Adrenal gland (tissue), 12 donors: ENCODE data around the gene SCAF1. TPM values are rescaled to one million over a fixed set of nuclear protein-coding genes. Genes with fewer than 3 reads are reported as not detected.

Source experiments
- DNase-seq, 7 donors: peaks; one replicate each; pipeline ENCODE4 v3.0.0-alpha.2; 2019 to 2020
- H3K27ac ChIP-seq, 5 donors: fragments of 200-600 bp; sonication (generic) in 4 of 5; 1 replicate in 3 of 5; 2 replicates in 2 of 5; pipeline versions ENCODE4 v1.5.1 to v1.8.0; 2016 to 2020; ENCODE audit warnings: mild to moderate bottlenecking in 1 of 5
- H3K27me3 ChIP-seq: fragments of 200-600 bp; 2 replicates; pipeline ENCODE4 v1.8.0; 2021
- H3K36me3 ChIP-seq, 2 donors: fragments of 200-600 bp; replicated peaks in 1 of 2; 1 replicate in 1 of 2; 2 replicates in 1 of 2; pipeline versions ENCODE4 v1.5.1 to v1.8.0; 2018 to 2022
- H3K4me1 ChIP-seq, 2 donors: fragments of 200-600 bp; replicated peaks in 1 of 2; 1 replicate in 1 of 2; 2 replicates in 1 of 2; pipeline versions ENCODE4 v1.5.1 to v1.8.0; 2018 to 2021
- H3K4me3 ChIP-seq, 4 donors: fragments of 200-600 bp; sonication (generic) in 3 of 4; one replicate each; pipeline ENCODE4 v1.5.1; 2016 to 2018
- H3K9me3 ChIP-seq, 3 donors: fragments of 200-600 bp; sonication (generic) in 1 of 3; replicated peaks in 1 of 3; 1 replicate in 2 of 3; 2 replicates in 1 of 3; pipeline versions ENCODE4 v1.5.1 to v1.8.0; 2016 to 2021
- POLR2A ChIP-seq, 2 donors: fragments of 450-650 bp; IDR thresholded peaks; one replicate each; pipeline ENCODE4 v1.6.1; 2017; ENCODE audit warnings: antibody characterized with exemption in 2 of 2, mild to moderate bottlenecking in 2 of 2, moderate library complexity in 1 of 2
- WGBS, 4 donors: extraction: QIAGEN DNeasy Blood & Tissue Kit in 2 of 4; methylation state at CpG; one replicate each; pipeline versions ENCODE4 v1.1.5 to v1.1.7; 2013 to 2017; 5-methylcytosine and 5-hydroxymethylcytosine counted together
- intact Hi-C, 2 donors: fragments of 100-400 bp; cut with DNase I; formaldehyde crosslinking; loops; one replicate each; pipeline versions ENCODE4 v1.14.1 to v1.15.0; 2022 to 2023
- polyA plus RNA-seq, 3 donors: library from polyadenylated mRNA; stranded (reverse); fragments of 200-250 nt in 2 of 3; fragments of 350-450 nt in 1 of 3; fragmentation: Illumina TruSeq in 1 of 3; extraction: RNeasy Lipid Tissue Mini Kit (QIAGEN cat#74804) in 1 of 3; gene quantifications; one replicate each; pipeline ENCODE4 v1.2.3, GENCODE V29; 2013 to 2014
- total RNA-seq, 9 donors: library from RNA; depleted of rRNA in 4 of 9; stranded (reverse); fragments of >200 nt in 4 of 9; fragments of 120-200 nt in 1 of 9; fragmentation: NEBNext Ultra II Directional in 1 of 9; extraction: Animal tissue kit (Norgen Biotek cat#: 25700) in 1 of 9; gene quantifications; one replicate each; pipeline versions ENCODE4 v1.1.0 to v1.2.4, GENCODE V29; 2013 to 2023
- TF ChIP-seq, protein P1 (sequence below), 6 experiments: fragments of 450-650 bp in 4 of 6; fragments of 200-600 bp in 2 of 6; sonication (generic) in 1 of 6; IDR thresholded peaks; 1 replicate in 5 of 6; 2 replicates in 1 of 6; pipeline versions ENCODE4 v1.5.1 to v1.8.0; 2016 to 2021; ENCODE audit warnings: antibody characterized with exemption in 6 of 6, mild to moderate bottlenecking in 2 of 6, moderate library complexity in 1 of 6
- donor health status: healthy with polysubstance abuse.
- donor health status: Bipolar disorder and iron deficiency.
- donor health status: DM: yes; HTN: yes; CAD: no.
- donor health status: DM: no; HTN: no; CAD: no.
- donor health status: DM: no; HTN: no; CAD: no.
- donor health status: DM: yes; HTN: yes; CAD: no.

The SCAF1 gene
- total and polyA plus RNA-seq, 12 donors: 4.2 to 81.3 (median 39.0) TPM

DNA sequence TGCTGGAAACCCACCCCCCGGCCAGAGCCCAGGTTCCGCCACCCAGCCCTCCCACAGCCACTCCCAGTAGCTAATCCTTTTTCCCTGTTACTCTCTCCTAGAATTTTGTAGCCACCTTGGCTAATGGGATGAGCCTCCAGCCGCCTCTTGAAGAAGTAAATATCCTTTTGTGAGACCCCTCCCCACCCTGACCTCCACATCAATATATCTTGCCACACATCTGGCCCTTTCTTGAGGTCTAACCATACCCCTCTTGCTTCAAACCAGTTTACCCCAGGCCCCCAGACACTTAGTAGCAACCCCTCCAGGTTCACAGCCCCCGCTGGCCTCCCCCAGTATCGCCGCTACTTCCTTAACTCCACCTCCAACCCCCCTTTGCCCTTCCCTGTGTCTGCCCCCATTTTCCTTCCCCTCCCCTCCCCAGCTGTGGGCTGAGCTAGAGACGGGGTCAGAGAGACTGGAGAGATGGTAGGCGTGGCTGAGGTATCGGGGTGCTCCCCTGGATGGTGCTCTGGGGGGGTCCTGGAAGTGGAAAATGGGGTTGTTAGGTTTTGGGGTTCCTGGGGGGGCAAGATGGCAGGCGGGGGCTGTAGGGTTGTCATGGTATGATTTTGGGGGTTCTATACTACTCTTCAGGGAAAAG is 37.9 kb downstream of the SCAF1 start:
- H3K27ac ChIP-seq: peak overlapping the region in 4 of 5 donors; percentile 39 to 91 (median 68)
- intact Hi-C loops: loop anchor here in 1 of 2 donors (10.0 kb wide), 1 partner anchor 95 kb away; the partner anchor contains the start of genes NOSIP and PRRG2
- WGBS, 4 donors: 49 to 55% (median 52%) methylated on average over 10 of the region's 10 CpGs
- H3K9me3 ChIP-seq: no peaks in the 10 kb centered on the region
- DNase-seq: peak in 2 of 7 donors; percentile 27 to 38
- H3K4me1 ChIP-seq: peaks cover 32 to 50% of the 10 kb centered on the region in 2 donors
- H3K36me3 ChIP-seq: peaks cover 0 to 41% of the 10 kb centered on the region in 2 donors
- no peaks in the 10 kb centered on the region for H3K27me3 ChIP-seq
- no peak for TF ChIP-seq POLR2A (IDR thresholded peaks at IDR 0.05)
- TF ChIP-seq, protein P1, sequence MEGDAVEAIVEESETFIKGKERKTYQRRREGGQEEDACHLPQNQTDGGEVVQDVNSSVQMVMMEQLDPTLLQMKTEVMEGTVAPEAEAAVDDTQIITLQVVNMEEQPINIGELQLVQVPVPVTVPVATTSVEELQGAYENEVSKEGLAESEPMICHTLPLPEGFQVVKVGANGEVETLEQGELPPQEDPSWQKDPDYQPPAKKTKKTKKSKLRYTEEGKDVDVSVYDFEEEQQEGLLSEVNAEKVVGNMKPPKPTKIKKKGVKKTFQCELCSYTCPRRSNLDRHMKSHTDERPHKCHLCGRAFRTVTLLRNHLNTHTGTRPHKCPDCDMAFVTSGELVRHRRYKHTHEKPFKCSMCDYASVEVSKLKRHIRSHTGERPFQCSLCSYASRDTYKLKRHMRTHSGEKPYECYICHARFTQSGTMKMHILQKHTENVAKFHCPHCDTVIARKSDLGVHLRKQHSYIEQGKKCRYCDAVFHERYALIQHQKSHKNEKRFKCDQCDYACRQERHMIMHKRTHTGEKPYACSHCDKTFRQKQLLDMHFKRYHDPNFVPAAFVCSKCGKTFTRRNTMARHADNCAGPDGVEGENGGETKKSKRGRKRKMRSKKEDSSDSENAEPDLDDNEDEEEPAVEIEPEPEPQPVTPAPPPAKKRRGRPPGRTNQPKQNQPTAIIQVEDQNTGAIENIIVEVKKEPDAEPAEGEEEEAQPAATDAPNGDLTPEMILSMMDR (IDR thresholded peaks at IDR 0.05): no peak
- H3K4me3 ChIP-seq: no peak overlapping the region

DNA sequence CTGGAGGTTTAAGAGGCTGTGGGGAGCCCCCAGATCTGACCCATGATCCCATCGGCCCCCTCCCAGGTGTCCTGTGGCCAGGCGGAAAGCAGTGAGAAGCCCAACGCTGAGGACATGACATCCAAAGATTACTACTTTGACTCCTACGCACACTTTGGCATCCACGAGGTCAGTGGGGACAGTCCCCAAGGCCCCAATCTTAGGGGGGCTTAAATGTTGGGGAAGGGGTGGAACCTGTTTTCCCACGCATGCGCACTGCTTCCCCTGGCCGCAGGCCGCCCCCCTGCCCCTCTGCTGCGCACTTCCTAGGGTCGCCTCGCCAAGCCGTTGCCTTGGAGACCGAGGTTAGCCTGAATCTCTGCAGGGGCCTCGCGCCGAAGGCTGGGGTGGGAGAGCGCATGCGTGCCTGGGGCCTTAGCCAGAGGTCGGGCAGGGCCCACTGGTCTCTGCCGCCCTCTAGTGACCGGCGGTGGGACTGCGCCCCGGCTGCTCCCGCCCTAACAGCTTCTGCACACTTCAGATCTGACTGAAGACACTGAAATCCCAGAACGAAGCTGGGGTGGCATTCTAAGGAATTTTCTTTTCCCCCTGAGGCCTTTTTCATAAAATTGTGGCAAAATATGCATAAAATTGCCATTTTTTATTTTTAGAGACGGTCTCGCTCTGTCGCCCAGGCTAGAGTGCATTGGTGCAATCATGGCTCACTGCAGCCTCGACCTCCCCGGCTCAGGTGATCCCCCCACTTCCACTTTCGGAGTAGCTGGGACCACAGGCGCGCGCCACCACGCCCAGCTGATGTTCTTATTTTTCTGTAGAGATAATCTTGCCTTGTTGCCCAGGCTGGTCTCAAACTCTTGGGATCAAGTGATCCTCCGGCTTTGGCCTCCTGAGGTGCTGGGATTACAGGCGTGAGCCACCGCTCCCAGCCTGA is 38.7 kb downstream of the SCAF1 start:
- Histone ChIP-seq H3K9me3 (no peaks in the 10 kb centered on the region), H3K36me3 (peaks cover 0 to 49% of the 10 kb centered on the region in 2 donors), H3K27ac (peak overlapping the region in 4 of 5 donors; percentile 39 to 79 (median 68)), H3K4me1 (peaks cover 31 to 50% of the 10 kb centered on the region in 2 donors), H3K27me3 (no peaks in the 10 kb centered on the region), H3K4me3 (peak overlapping the region in 1 of 4 donors; percentile 30)
- intact Hi-C loops: no loop called here
- 23 to 47% (median 27%) methylated on average over 21 to 40 of the region's 40 CpGs for WGBS, 4 donors
- TF ChIP-seq, protein P1 (IDR thresholded peaks at IDR 0.05): peak; percentile 93 to 100 (median 98)
- no peak for TF ChIP-seq POLR2A (IDR thresholded peaks at IDR 0.05)
- peak; percentile 89 to 96 (median 91) for DNase-seq

DNA sequence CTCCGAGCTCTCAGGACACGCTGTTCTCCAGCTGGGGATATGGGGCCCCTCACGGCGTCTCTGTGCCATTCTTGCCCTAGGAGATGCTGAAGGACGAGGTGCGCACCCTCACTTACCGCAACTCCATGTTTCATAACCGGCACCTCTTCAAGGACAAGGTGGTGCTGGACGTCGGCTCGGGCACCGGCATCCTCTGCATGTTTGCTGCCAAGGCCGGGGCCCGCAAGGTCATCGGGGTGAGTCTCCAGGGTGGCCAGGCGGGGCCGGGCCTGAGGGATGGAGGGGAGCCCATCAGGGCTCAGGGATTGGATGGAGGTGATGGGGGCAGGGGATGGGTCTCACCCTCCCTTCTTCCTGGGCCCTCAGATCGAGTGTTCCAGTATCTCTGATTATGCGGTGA is 39.8 kb downstream of the SCAF1 start:
- 45 to 68% (median 51%) methylated on average over 12 to 19 of the region's 19 CpGs for WGBS, 4 donors
- Histone ChIP-seq H3K27me3 (no peaks in the 10 kb centered on the region), H3K9me3 (no peaks in the 10 kb centered on the region), H3K4me1 (peaks cover 28 to 46% of the 10 kb centered on the region in 2 donors), H3K4me3 (no peak overlapping the region), H3K36me3 (peaks cover 0 to 58% of the 10 kb centered on the region in 2 donors), H3K27ac (peak overlapping the region in 3 of 5 donors; percentile 42 to 50 (median 48))
- TF ChIP-seq, protein P1 (IDR thresholded peaks at IDR 0.05): no peak
- TF ChIP-seq POLR2A (IDR thresholded peaks at IDR 0.05): no peak
- peak in 6 of 7 donors; percentile 43 to 60 (median 56) for DNase-seq
- intact Hi-C loops: no loop called here

DNA sequence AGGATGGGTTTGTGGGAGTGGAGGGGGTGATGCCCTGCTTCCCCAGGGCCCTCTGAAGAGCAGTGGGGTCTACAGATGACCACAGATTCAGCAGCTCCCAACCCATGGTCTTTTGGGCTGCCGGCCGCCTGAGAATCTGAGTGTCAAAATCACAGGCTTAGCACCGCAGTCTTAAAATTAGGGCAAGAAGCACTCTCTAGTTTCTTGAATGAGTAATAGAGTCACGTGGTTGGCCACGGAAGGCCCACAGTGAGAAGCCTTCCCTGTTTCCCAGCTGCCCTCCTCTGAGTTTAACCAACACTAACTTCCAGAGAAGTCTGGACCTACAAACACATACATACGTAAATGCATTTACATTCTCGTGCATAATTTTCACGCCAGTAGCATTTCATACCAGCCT is 40.3 kb downstream of the SCAF1 start:
- no peak overlapping the region for H3K4me3 ChIP-seq
- TF ChIP-seq, protein P1 (IDR thresholded peaks at IDR 0.05): no peak
- TF ChIP-seq POLR2A (IDR thresholded peaks at IDR 0.05): no peak
- H3K9me3 ChIP-seq: no peaks in the 10 kb centered on the region
- 59 to 74% (median 61%) methylated on average over 8 of the region's 8 CpGs for WGBS, 4 donors
- peaks cover 28 to 46% of the 10 kb centered on the region in 2 donors for H3K4me1 ChIP-seq
- peak in 6 of 7 donors; percentile 29 to 70 (median 64) for DNase-seq
- peaks cover 0 to 58% of the 10 kb centered on the region in 2 donors for H3K36me3 ChIP-seq
- peak overlapping the region in 3 of 5 donors; percentile 42 to 50 (median 48) for H3K27ac ChIP-seq
- intact Hi-C loops: no loop called here
- no peaks in the 10 kb centered on the region for H3K27me3 ChIP-seq
